ENCODE results near the gene SUPT4H1. TPM values are rescaled to one million over a fixed set of nuclear protein-coding genes. Genes with fewer than 3 reads are reported as not detected.

SUPT4H1 gene
- total and polyA plus RNA-seq, 2 donors (not counting 1 experiment from before 2014, with no cell fraction given) = 30.2 to 60.1 TPM

- peak overlapping the region; percentile 91 for H3K4me3 Mint-ChIP-seq
- H3K27ac ChIP-seq (ENCODE audit: low read length in 2 of 2) = peak overlapping the region; percentile 99 to 100
- intact Hi-C loops (cut with micrococcal nuclease) = no loop called here
- 0% methylated on average over 20 of the region's 31 CpGs for WGBS (ENCODE audit: insufficient coverage)
- no peaks in the 10 kb centered on the region for H3K27me3 Mint-ChIP-seq
- H3K36me3 ChIP-seq (replicated peaks in 1 of 2; ENCODE audit: control extremely low read depth in 1 of 2, control insufficient read depth in 1 of 2, extremely low read depth in 1 of 2, insufficient read depth in 2 of 2, low read length in 1 of 2) = peaks cover 2 to 29% of the 10 kb centered on the region in 2 experiments
- H3K27ac Mint-ChIP-seq = peak overlapping the region; percentile 98
- peak overlapping the region; percentile 81 to 100 (median 99) for H3K4me3 ChIP-seq (ENCODE audit: control extremely low read depth in 1 of 5, extremely low read depth in 1 of 5, insufficient read depth in 1 of 5, low read depth in 2 of 5, low read length in 4 of 5)
- H3K4me1 ChIP-seq (ENCODE audit: control insufficient read depth in 2 of 2, insufficient read depth in 2 of 2, low read length in 2 of 2) = peaks cover 55 to 73% of the 10 kb centered on the region in 2 donors
- H2AFZ ChIP-seq (ENCODE audit: insufficient read depth, low read depth, low read length, poor library complexity, severe bottlenecking) = no peak overlapping the region
- TF ChIP-seq CTCF (IDR thresholded peaks at IDR 0.05) (no peak), EZH2 (IDR thresholded peaks at IDR 0.05; ENCODE audit: borderline replicate concordance, insufficient read depth, low read depth, low read length, poor library complexity, severe bottlenecking) (no peak)
- no peaks in the 10 kb centered on the region for H3K9me3 Mint-ChIP-seq (ENCODE audit: insufficient read depth)
- no peaks in the 10 kb centered on the region for H3K27me3 ChIP-seq (replicated peaks in 1 of 4; ENCODE audit: control extremely low read depth in 1 of 4, control insufficient read depth in 3 of 4, insufficient read depth in 4 of 4, low read length in 3 of 4)
- ChIA-PET CTCF (interaction anchor here (1.3 to 4.8 kb wide), 7 partner anchors 8 to 156 kb away, joined by 3 to 119 read pairs (median 16); partner anchors contain the start of genes HSF5, RNF43 and SUPT4H1), POLR2A (interaction anchor here (0.6 to 19.3 kb wide), 15 partner anchors 9 to 774 kb away, joined by 3 to 663 read pairs (median 5); partner anchors contain the start of genes MTMR4, RNF43, SUPT4H1 and TRIM37)
- H3K79me2 ChIP-seq (ENCODE audit: control insufficient read depth, insufficient read depth, low read length) = peaks cover 87% of the 10 kb centered on the region
- peak overlapping the region; percentile 99 for H3K9ac ChIP-seq (ENCODE audit: low read length)
- H3K4me1 Mint-ChIP-seq = peaks cover 69% of the 10 kb centered on the region
- peaks cover 42% of the 10 kb centered on the region for H4K20me1 ChIP-seq (ENCODE audit: control insufficient read depth, insufficient read depth, low read length, poor library complexity, severe bottlenecking)
- ATAC-seq (ENCODE audit: low read depth) (peak; percentile 42), DNase-seq (peak; percentile 94)
- H3K9me3 ChIP-seq (ENCODE audit: control extremely low read depth in 1 of 3, control insufficient read depth in 2 of 3, insufficient read depth in 1 of 3, low read length in 2 of 3) = no peaks in the 10 kb centered on the region
- H3K4me2 ChIP-seq (replicated peaks; ENCODE audit: low read depth, low read length, poor library complexity, severe bottlenecking) = peak overlapping the region; percentile 92
These were observed 19.9 kb downstream of the SUPT4H1 start for GRCh38 chr17:58331815-58332777.
